ENCODE results near the gene CCNL2. TPM values are rescaled to one million over a fixed set of nuclear protein-coding genes. Genes with fewer than 3 reads are reported as not detected.

The CCNL2 gene
- total and polyA plus RNA-seq, 2 of the 13 experiments (the other 11 are each of a cell fraction or from before 2014, with no cell fraction given): 105 to 340 TPM

GRCh38 chr1:1433804-1434130, 34.6 kb upstream of the CCNL2 start (continued):
- TF ChIP-seq, protein P1, sequence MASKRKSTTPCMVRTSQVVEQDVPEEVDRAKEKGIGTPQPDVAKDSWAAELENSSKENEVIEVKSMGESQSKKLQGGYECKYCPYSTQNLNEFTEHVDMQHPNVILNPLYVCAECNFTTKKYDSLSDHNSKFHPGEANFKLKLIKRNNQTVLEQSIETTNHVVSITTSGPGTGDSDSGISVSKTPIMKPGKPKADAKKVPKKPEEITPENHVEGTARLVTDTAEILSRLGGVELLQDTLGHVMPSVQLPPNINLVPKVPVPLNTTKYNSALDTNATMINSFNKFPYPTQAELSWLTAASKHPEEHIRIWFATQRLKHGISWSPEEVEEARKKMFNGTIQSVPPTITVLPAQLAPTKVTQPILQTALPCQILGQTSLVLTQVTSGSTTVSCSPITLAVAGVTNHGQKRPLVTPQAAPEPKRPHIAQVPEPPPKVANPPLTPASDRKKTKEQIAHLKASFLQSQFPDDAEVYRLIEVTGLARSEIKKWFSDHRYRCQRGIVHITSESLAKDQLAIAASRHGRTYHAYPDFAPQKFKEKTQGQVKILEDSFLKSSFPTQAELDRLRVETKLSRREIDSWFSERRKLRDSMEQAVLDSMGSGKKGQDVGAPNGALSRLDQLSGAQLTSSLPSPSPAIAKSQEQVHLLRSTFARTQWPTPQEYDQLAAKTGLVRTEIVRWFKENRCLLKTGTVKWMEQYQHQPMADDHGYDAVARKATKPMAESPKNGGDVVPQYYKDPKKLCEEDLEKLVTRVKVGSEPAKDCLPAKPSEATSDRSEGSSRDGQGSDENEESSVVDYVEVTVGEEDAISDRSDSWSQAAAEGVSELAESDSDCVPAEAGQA (IDR thresholded peaks at IDR 0.05; ENCODE audit: low read depth): no peak
- TF ChIP-seq, protein P1 (CRISPR knock-in tag; IDR thresholded peaks at IDR 0.05; ENCODE audit: borderline replicate concordance): no peak
- 0 out of 2 replicates have a peak, but pooled peaks have one; percentile 19 for TF ChIP-seq ZNF180 (CRISPR knock-in tag; IDR thresholded peaks at IDR 0.05; ENCODE audit: borderline replicate concordance, low read depth)

GRCh38 chr1:1432951-1433803, 34.0 kb upstream of the CCNL2 start:
- CTCF ChIA-PET (ENCODE audit: low intra/inter-chr PET ratio, low total read pairs): no interaction called here
- H3K4me1 ChIP-seq (ENCODE audit: insufficient read depth, low read length): peaks cover 60% of the 10 kb centered on the region
- H3K4me3 ChIP-seq (replicated peaks in 1 of 3; ENCODE audit: insufficient read depth in 1 of 3, low read depth in 2 of 3, low read length in 3 of 3): peak overlapping the region; percentile 72 to 88 (median 84)
- intact Hi-C loops (cut with micrococcal nuclease; ENCODE audit: unreplicated experiment) (no loop called here), in situ Hi-C loops (cut with HindIII; ENCODE audit: extremely low pct_ligation_motif_present, low pct_unique_long_range_greater_than_20kb) (no loop called here)
- H3K9me3 ChIP-seq (ENCODE audit: low read length): no peaks in the 10 kb centered on the region
- no peak overlapping the region for H2AFZ ChIP-seq (ENCODE audit: low read length)
- 0% methylated on average over 19 of the region's 34 CpGs for WGBS (ENCODE audit: low lambda C conversion rate)
- no peaks in the 10 kb centered on the region for H3K27me3 ChIP-seq (ENCODE audit: control insufficient read depth in 1 of 2, insufficient read depth in 2 of 2, low read length in 2 of 2)
- peaks cover 30% of the 10 kb centered on the region for H3K79me2 ChIP-seq (ENCODE audit: insufficient read depth, low read length)
- FAIRE-seq: peak; percentile 91
- no peaks in the 10 kb centered on the region for H4K20me1 ChIP-seq (ENCODE audit: insufficient read depth, low read length)
- DNase-seq (ENCODE audit: low spot score): peak; percentile 96
- H3K27ac ChIP-seq (ENCODE audit: extremely low read length, insufficient read depth, low read length): peak overlapping the region; percentile 94
- H3K4me2 ChIP-seq (ENCODE audit: low read depth, low read length): peak overlapping the region; percentile 89
- POLR2A ChIA-PET: interaction anchor here (0.7 to 11.0 kb wide), 18 partner anchors 7 to 336 kb away, joined by 3 to 355 read pairs (median 8); partner anchors contain the start of genes ANKRD65, AURKAIP1, CCNL2 and MIB2
- BruUV-seq (replicated peaks): no TSS peak
- H3K36me3 ChIP-seq (replicated peaks in 1 of 2; ENCODE audit: control insufficient read depth in 1 of 2, insufficient read depth in 2 of 2, low read length in 2 of 2): no peaks in the 10 kb centered on the region; a peak in 1 of 5 replicates
- peak overlapping the region; percentile 88 for H3K9ac ChIP-seq (ENCODE audit: insufficient read depth, low read depth, low read length)
- ATAC-seq: peak; percentile 46
- TF ChIP-seq ZFAT (CRISPR knock-in tag; conservative IDR thresholded peaks at IDR 0.05) (no peak), KMT2A (CRISPR knock-in tag; IDR thresholded peaks at IDR 0.05) (peak; percentile 52; the same call in 1 of the 2 replicates), ZNF253 (CRISPR knock-in tag; IDR thresholded peaks at IDR 0.05; ENCODE audit: borderline replicate concordance) (0 out of 2 replicates have a peak, but pooled peaks have one; percentile 22), GMEB1 (CRISPR knock-in tag; IDR thresholded peaks at IDR 0.05; ENCODE audit: borderline replicate concordance) (no peak; the same call in 1 of the 2 replicates), ZNF780A (CRISPR knock-in tag; IDR thresholded peaks at IDR 0.05) (no peak), FOXO1 (CRISPR knock-in tag; IDR thresholded peaks at IDR 0.05) (peak; percentile 85)
- TF ChIP-seq, protein P2, sequence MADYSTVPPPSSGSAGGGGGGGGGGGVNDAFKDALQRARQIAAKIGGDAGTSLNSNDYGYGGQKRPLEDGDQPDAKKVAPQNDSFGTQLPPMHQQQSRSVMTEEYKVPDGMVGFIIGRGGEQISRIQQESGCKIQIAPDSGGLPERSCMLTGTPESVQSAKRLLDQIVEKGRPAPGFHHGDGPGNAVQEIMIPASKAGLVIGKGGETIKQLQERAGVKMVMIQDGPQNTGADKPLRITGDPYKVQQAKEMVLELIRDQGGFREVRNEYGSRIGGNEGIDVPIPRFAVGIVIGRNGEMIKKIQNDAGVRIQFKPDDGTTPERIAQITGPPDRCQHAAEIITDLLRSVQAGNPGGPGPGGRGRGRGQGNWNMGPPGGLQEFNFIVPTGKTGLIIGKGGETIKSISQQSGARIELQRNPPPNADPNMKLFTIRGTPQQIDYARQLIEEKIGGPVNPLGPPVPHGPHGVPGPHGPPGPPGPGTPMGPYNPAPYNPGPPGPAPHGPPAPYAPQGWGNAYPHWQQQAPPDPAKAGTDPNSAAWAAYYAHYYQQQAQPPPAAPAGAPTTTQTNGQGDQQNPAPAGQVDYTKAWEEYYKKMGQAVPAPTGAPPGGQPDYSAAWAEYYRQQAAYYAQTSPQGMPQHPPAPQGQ (CRISPR knock-in tag; IDR thresholded peaks at IDR 0.05; ENCODE audit: borderline replicate concordance): no peak
